Loucy (cell line): ENCODE data around the gene STAT3.

Experiments used
- H2AFZ ChIP-seq: fragments of 200-600 bp; sonication (generic); 2 replicates; pipeline ENCODE4 v1.6.0; 2016; ENCODE audit warnings: antibody characterized with exemption, mild to moderate bottlenecking, low read length, moderate library complexity
- H3F3A ChIP-seq: fragments of 200-600 bp; 2 replicates; pipeline ENCODE4 v1.6.0; 2016; ENCODE audit warnings: antibody characterized with exemption, low read depth, mild to moderate bottlenecking
- H3K27me3 ChIP-seq: fragments of 200-600 bp; sonication (generic); 2 replicates; pipeline ENCODE4 v1.6.1; 2014; ENCODE audit warnings: low read length, mild to moderate bottlenecking; ENCODE audit not compliant: insufficient read depth, poor library complexity, severe bottlenecking
- H3K36me3 ChIP-seq: fragments of 200-600 bp; sonication (generic); 2 replicates; pipeline ENCODE4 v1.6.1; 2016; ENCODE audit warnings: low read length; ENCODE audit not compliant: insufficient read depth
- H3K4me1 ChIP-seq: fragments of 200-600 bp; sonication (generic); 2 replicates; pipeline ENCODE4 v1.5.1; 2014; ENCODE audit warnings: low read length, mild to moderate bottlenecking; ENCODE audit not compliant: insufficient read depth, poor library complexity, severe bottlenecking
- H3K4me2 ChIP-seq: fragments of 200-600 bp; sonication (generic); 2 replicates; pipeline ENCODE4 v1.6.0; 2014; ENCODE audit warnings: antibody characterized with exemption, low read length, low read depth, mild to moderate bottlenecking; ENCODE audit not compliant: poor library complexity, severe bottlenecking
- H3K4me3 ChIP-seq: fragments of 200-600 bp; sonication (generic); 2 replicates; pipeline ENCODE4 v1.5.1; 2014; ENCODE audit warnings: low read length, mild to moderate bottlenecking, mixed read lengths; ENCODE audit not compliant: poor library complexity, severe bottlenecking
- H3K79me2 ChIP-seq: fragments of 200-600 bp; sonication (generic); 2 replicates; pipeline ENCODE4 v1.6.1; 2014; ENCODE audit warnings: low read length; ENCODE audit not compliant: insufficient read depth
- H3K9ac ChIP-seq: fragments of 200-600 bp; sonication (generic); 2 replicates; pipeline ENCODE4 v1.6.0; 2014; ENCODE audit warnings: mild to moderate bottlenecking, low read depth, low read length, moderate library complexity; ENCODE audit not compliant: poor library complexity, severe bottlenecking
- H3K9me2 ChIP-seq: fragments of 200-600 bp; sonication (generic); replicated peaks from 2 replicates; pipeline ENCODE4 v1.6.1; 2016; ENCODE audit warnings: low read depth, low read length, mixed read lengths
- H3K9me3 ChIP-seq: fragments of 200-600 bp; sonication (generic); 2 replicates; pipeline ENCODE4 v1.6.1; 2014; ENCODE audit warnings: mild to moderate bottlenecking, antibody characterized with exemption, low read length, low read depth; ENCODE audit not compliant: insufficient read depth
- H4K20me1 ChIP-seq: fragments of 200-600 bp; sonication (generic); 2 replicates; pipeline ENCODE4 v1.6.0; 2014; ENCODE audit warnings: antibody characterized with exemption, low read length, mild to moderate bottlenecking; ENCODE audit not compliant: insufficient read depth, poor library complexity, severe bottlenecking
- CTCF ChIP-seq: fragments of 200-600 bp; sonication (generic); conservative IDR thresholded peaks from 2 replicates; pipeline ENCODE4 v1.5.1; 2014; ENCODE audit warnings: mild to moderate bottlenecking, antibody characterized with exemption, low read length
- EZH2phosphoT487 ChIP-seq: fragments of 200-600 bp; IDR thresholded peaks from 2 replicates; pipeline ENCODE4 v1.6.1; 2018; ENCODE audit warnings: antibody characterized with exemption, mild to moderate bottlenecking, moderate library complexity, borderline replicate concordance

Gene STAT3

GRCh38 chr17:42347606-42348005 lies 40.6 kb downstream of the STAT3 start:
- H3K79me2 ChIP-seq, result peaks cover 30% of the 10 kb centered on the region
- H3K36me3 ChIP-seq, result peaks cover 43% of the 10 kb centered on the region
- no peak overlapping the region for H3K9ac ChIP-seq
- no peaks in the 10 kb centered on the region for H3K9me3 ChIP-seq
- H3K27me3 ChIP-seq, result no peaks in the 10 kb centered on the region
- H3K4me1 ChIP-seq, result peaks cover 5% of the 10 kb centered on the region
- H3K4me3 ChIP-seq, result no peak overlapping the region
- H4K20me1 ChIP-seq, result peaks cover 13% of the 10 kb centered on the region
- no peak for TF ChIP-seq CTCF
- no peak for TF ChIP-seq EZH2phosphoT487
- H3K9me2 ChIP-seq, result no peaks in the 10 kb centered on the region
- H2AFZ ChIP-seq, result no peak overlapping the region
- no peaks in the 10 kb centered on the region for H3F3A ChIP-seq
- H3K4me2 ChIP-seq, result no peak overlapping the region

- Histone ChIP-seq H4K20me1 (peaks cover 10% of the 10 kb centered on the region), H3K4me1 (peaks cover 5% of the 10 kb centered on the region), H3K4me2 (no peak overlapping the region), H3K79me2 (peaks cover 26% of the 10 kb centered on the region), H3K9me3 (no peaks in the 10 kb centered on the region), H2AFZ (no peak overlapping the region), H3F3A (no peaks in the 10 kb centered on the region), H3K4me3 (no peak overlapping the region), H3K36me3 (peaks cover 47% of the 10 kb centered on the region), H3K27me3 (no peaks in the 10 kb centered on the region), H3K9ac (no peak overlapping the region), H3K9me2 (no peaks in the 10 kb centered on the region)
- TF ChIP-seq CTCF (no peak), EZH2phosphoT487 (no peak)
Measured at GRCh38 chr17:42347198-42347597, 41.0 kb downstream of the STAT3 start.

- H3K9ac ChIP-seq, result no peak overlapping the region
- H3K4me1 ChIP-seq, result peaks cover 5% of the 10 kb centered on the region
- peaks cover 18% of the 10 kb centered on the region; the same call in 1 of the 2 replicates for H3K79me2 ChIP-seq
- no peaks in the 10 kb centered on the region for H3K9me3 ChIP-seq
- no peak overlapping the region for H3K4me2 ChIP-seq
- H2AFZ ChIP-seq, result no peak overlapping the region
- H3K36me3 ChIP-seq, result peaks cover 54% of the 10 kb centered on the region
- no peak overlapping the region for H3K4me3 ChIP-seq
- H3K27me3 ChIP-seq, result no peaks in the 10 kb centered on the region
- H3K9me2 ChIP-seq, result no peaks in the 10 kb centered on the region
- no peaks in the 10 kb centered on the region for H3F3A ChIP-seq
- TF ChIP-seq EZH2phosphoT487 (no peak), CTCF (no peak)
- peaks cover 9% of the 10 kb centered on the region for H4K20me1 ChIP-seq
Measured at GRCh38 chr17:42346481-42346880, 41.8 kb downstream of the STAT3 start.
